KBM-7 (cell line): ENCODE measurements around the gene SEC24A.
"Not testable (repeated sequence)": the region's sequence is repeated elsewhere in the genome, so short reads cannot be mapped to it uniquely, and the experiment has no call there.

Experiments
- DNase-seq: peaks from one replicate; pipeline ENCODE4 v3.0.0-alpha.2; 2015
- in situ Hi-C: fragments of 300-500 bp; cut with MboI; formaldehyde crosslinking; loops from 2 replicates; pipeline ENCODE4 v1.14.3; 2020; ENCODE audit warnings: low sequenced_read_pairs, low pct_unique_long_range_greater_than_20kb, mixed read lengths

The SEC24A gene

GRCh38 chr5:134648425-134649162 lies at the start of gene SEC24A:
Gene SEC24A (plus strand): TSS chr5:134648785. CDS start chr5:134649077, 292 bp downstream.
- in situ Hi-C loops: no loop called here
- peak; percentile 90 for DNase-seq

GRCh38 chr5:134599820-134600219 lies 48.8 kb upstream of the SEC24A start:
- DNase-seq, in situ Hi-C loops: not testable (repeated sequence)

- in situ Hi-C loops: no loop called here
- no peak for DNase-seq
Observed at GRCh38 chr5:134600600-134600999, 48.0 kb upstream of the SEC24A start.

GRCh38 chr5:134603059-134603458 lies 45.5 kb upstream of the SEC24A start:
- DNase-seq: no peak
- in situ Hi-C loops: no loop called here

GRCh38 chr5:134604908-134605307 lies 43.7 kb upstream of the SEC24A start:
- in situ Hi-C loops: no loop called here
- no peak for DNase-seq

GRCh38 chr5:134606726-134607125 lies 41.9 kb upstream of the SEC24A start:
- in situ Hi-C loops: no loop called here
- DNase-seq: no peak

- DNase-seq: no peak
- in situ Hi-C loops: no loop called here
Observed at GRCh38 chr5:134608555-134608954, 40.0 kb upstream of the SEC24A start.

GRCh38 chr5:134609232-134609851 lies 39.2 kb upstream of the SEC24A start:
- peak; percentile 23 for DNase-seq
- in situ Hi-C loops: no loop called here

GRCh38 chr5:134610725-134611124 lies 37.9 kb upstream of the SEC24A start:
- in situ Hi-C loops: no loop called here
- no peak for DNase-seq

GRCh38 chr5:134611515-134611914 lies 37.1 kb upstream of the SEC24A start:
- DNase-seq: no peak
- in situ Hi-C loops: no loop called here

GRCh38 chr5:134614450-134615085 lies 34.0 kb upstream of the SEC24A start:
- no peak for DNase-seq
- in situ Hi-C loops: no loop called here

GRCh38 chr5:134620634-134621033 lies 28.0 kb upstream of the SEC24A start:
- in situ Hi-C loops: no loop called here
- DNase-seq: no peak

GRCh38 chr5:134625559-134625958 lies 23.0 kb upstream of the SEC24A start:
- in situ Hi-C loops: no loop called here
- no peak for DNase-seq

- in situ Hi-C loops: no loop called here
- no peak for DNase-seq
Observed at GRCh38 chr5:134626369-134627014, 22.1 kb upstream of the SEC24A start.

GRCh38 chr5:134634227-134634626 lies 14.4 kb upstream of the SEC24A start:
- in situ Hi-C loops: no loop called here
- DNase-seq: no peak

- in situ Hi-C loops, DNase-seq: not testable (repeated sequence)
Observed at GRCh38 chr5:134635366-134635765, 13.2 kb upstream of the SEC24A start.

GRCh38 chr5:134637116-134637721 lies 11.4 kb upstream of the SEC24A start:
- in situ Hi-C loops: no loop called here
- no peak for DNase-seq

GRCh38 chr5:134638760-134639201 lies 9.8 kb upstream of the SEC24A start:
- no peak for DNase-seq
- in situ Hi-C loops: no loop called here

- DNase-seq: no peak
- in situ Hi-C loops: no loop called here
Observed at GRCh38 chr5:134642931-134643530, 5.6 kb upstream of the SEC24A start.
